K562 (cell line): ENCODE results near the gene DLG3. TPM values are rescaled to one million over a fixed set of nuclear protein-coding genes. Genes with fewer than 3 reads are reported as not detected.

Source experiments
- ATAC-seq: fragments of 200-7000 bp; cut with Tn5 transposase; 3 replicates; pipeline ENCODE4 v1.9.1; 2020; ENCODE audit warnings: moderate library complexity
- BruUV-seq: library from RNA; stranded (reverse); fragments of 400-500 nt; replicated peaks from 2 replicates; lab custom pipeline; 2021; lab: Mats Ljungman, UMichigan
- CTCF ChIA-PET: fragments of 300-600 bp; formaldehyde crosslinking; extraction: SDS; loops from one replicate; lab custom pipeline; 2021; ENCODE audit warnings: low intra/inter-chr PET ratio; lab: Yijun Ruan, JAX
- POLR2A ChIA-PET: fragments of 300-600, 350-650 bp; sonication (Branson Sonifier 250); formaldehyde crosslinking; extraction: SDS; loops from one replicate; lab custom pipeline; 2021; ENCODE audit warnings: antibody characterized with exemption, inconsistent platforms; lab: Yijun Ruan, JAX
- DNase-seq, 4 experiments: peaks; one replicate each; pipeline versions ENCODE4 v3.0.0 to v3.0.0-alpha.2; 2011 to 2018; ENCODE audit warnings: low spot score in 3 of 4, mixed read lengths in 3 of 4; ENCODE audit errors: extremely low read depth in 1 of 4
- FAIRE-seq: peaks from 2 replicates; lab custom pipeline; 2011; peaks lifted over from hg19 to GRCh38; lab: Jason Lieb, UNC
- H2AFZ ChIP-seq: 2 replicates; pipeline ENCODE4 v1.6.0; 2011; ENCODE audit warnings: low read depth, low read length, control low read depth, inconsistent platforms
- H3K27ac ChIP-seq: fragments of 200-600 bp; 3 replicates; pipeline ENCODE4 v1.8.0; 2011; ENCODE audit warnings: low read depth, mild to moderate bottlenecking, control low read depth, inconsistent platforms, low read length, moderate library complexity, mixed read lengths; ENCODE audit errors: extremely low read depth
- H3K27me3 ChIP-seq, 2 experiments: fragments of 300-600 bp in 1 of 2; 2 replicates in 1 of 2; 3 replicates in 1 of 2; pipeline versions ENCODE4 v1.6.0 to v1.8.0; 2011; ENCODE audit warnings: inconsistent platforms in 2 of 2, low read length in 2 of 2, mild to moderate bottlenecking in 1 of 2, mixed read lengths in 1 of 2, moderate library complexity in 1 of 2; ENCODE audit not compliant: control insufficient read depth in 2 of 2, insufficient read depth in 2 of 2
- H3K36me3 ChIP-seq: fragments of 300-600 bp; 3 replicates; pipeline ENCODE4 v1.8.0; 2011; ENCODE audit warnings: mild to moderate bottlenecking, low read length, inconsistent platforms; ENCODE audit not compliant: control insufficient read depth, insufficient read depth
- H3K4me1 ChIP-seq, 2 experiments: fragments of 200-600 bp in 1 of 2; replicated peaks in 1 of 2; 2 replicates in 1 of 2; 3 replicates in 1 of 2; pipeline versions ENCODE4 v1.5.1 to v1.8.0; 2011; ENCODE audit warnings: inconsistent platforms in 2 of 2, low read length in 2 of 2, mild to moderate bottlenecking in 1 of 2, mixed read lengths in 1 of 2, moderate library complexity in 1 of 2; ENCODE audit not compliant: control insufficient read depth in 2 of 2, insufficient read depth in 2 of 2
- H3K4me2 ChIP-seq: 2 replicates; pipeline ENCODE4 v1.6.1; 2011; ENCODE audit warnings: low read length, control low read depth, inconsistent platforms, mixed read lengths; ENCODE audit not compliant: insufficient read depth
- H3K4me3 ChIP-seq: fragments of 200-600 bp; sonication (generic), shearing (Covaris generic); 2 replicates; pipeline ENCODE4 v1.5.1; 2016; ENCODE audit warnings: control low read depth, inconsistent platforms
- H3K79me2 ChIP-seq: fragments of 200-600 bp; 3 replicates; pipeline ENCODE4 v1.8.0; 2011; ENCODE audit warnings: low read length, inconsistent platforms; ENCODE audit not compliant: control insufficient read depth, insufficient read depth
- H3K9ac ChIP-seq, 2 experiments: 2 replicates each; pipeline versions ENCODE4 v1.6.0 to v1.6.1; 2011; ENCODE audit warnings: low read depth in 2 of 2, low read length in 2 of 2, control low read depth in 1 of 2, inconsistent platforms in 1 of 2, mild to moderate bottlenecking in 1 of 2, mixed read lengths in 1 of 2; ENCODE audit not compliant: insufficient read depth in 1 of 2
- H3K9me1 ChIP-seq: one replicate; pipeline ENCODE4 v1.6.0; 2011; ENCODE audit warnings: inconsistent platforms, mild to moderate bottlenecking, low read length, moderate library complexity; ENCODE audit not compliant: control insufficient read depth, insufficient read depth
- H3K9me3 ChIP-seq: replicated peaks from 2 replicates; pipeline ENCODE4 v1.5.1; 2011; ENCODE audit warnings: low read depth, low read length, inconsistent platforms; ENCODE audit not compliant: control insufficient read depth, insufficient read depth
- H4K20me1 ChIP-seq: replicated peaks from 2 replicates; pipeline ENCODE4 v1.6.1; 2011; ENCODE audit warnings: low read length, inconsistent platforms, mixed read lengths; ENCODE audit not compliant: control insufficient read depth, insufficient read depth
- CEBPG ChIP-seq, 3 experiments: fragments of 200-800 bp in 1 of 3; sonication (Bioruptor generic) in 1 of 3; sonication (generic) in 1 of 3; formaldehyde crosslinking in 1 of 3; IDR thresholded peaks in 2 of 3; conservative IDR thresholded peaks in 1 of 3; 2 replicates each; pipeline versions ENCODE4 v1.6.1 to v1.8.0; 2016 to 2022; ENCODE audit warnings: missing compliant biosample characterization in 2 of 3, missing genetic modification characterization in 2 of 3, mild to moderate bottlenecking in 1 of 3, missing genetic modification reagents in 1 of 3
- ILK ChIP-seq: fragments of 450-650 bp; IDR thresholded peaks from 2 replicates; pipeline ENCODE4 v1.6.1; 2016; ENCODE audit warnings: missing genetic modification characterization, low read depth, mild to moderate bottlenecking, missing compliant biosample characterization, moderate library complexity, borderline replicate concordance
- MAFF ChIP-seq: IDR thresholded peaks from 2 replicates; pipeline ENCODE4 v1.6.1; 2012; ENCODE audit warnings: low read length, improper control_type of control experiment
- NCOA1 ChIP-seq: fragments of 450-650 bp; IDR thresholded peaks from 2 replicates; pipeline ENCODE4 v1.6.1; 2016; ENCODE audit warnings: low read depth
- NFIX ChIP-seq: fragments of 250-450 bp; sonication (Bioruptor Pico); IDR thresholded peaks from 2 replicates; pipeline ENCODE4 v1.4.0; 2020; ENCODE audit warnings: low read depth, mild to moderate bottlenecking, moderate library complexity
- SNRNP70 ChIP-seq: fragments of 200-400 bp; formaldehyde crosslinking; optimal IDR thresholded peaks from 2 replicates; pipeline ENCODE3; 2017; ENCODE audit warnings: low read depth, low read length
- ZNF165 ChIP-seq: fragments of 250-450 bp; sonication (Bioruptor Pico); IDR thresholded peaks from 2 replicates; pipeline ENCODE4 v1.4.0; 2020; ENCODE audit warnings: borderline replicate concordance
- ZNF224 ChIP-seq: sonication (generic); formaldehyde crosslinking; IDR thresholded peaks from 2 replicates; pipeline ENCODE4 v1.8.0; 2022; ENCODE audit warnings: mild to moderate bottlenecking, missing genetic modification reagents
- WGBS: fragments of 100-300 bp; shearing (Covaris generic); methylation state at CpG from one replicate; pipeline ENCODE4 v1.1.6; 2016; ENCODE audit warnings: low coverage, mixed read lengths; ENCODE audit not compliant: insufficient coverage; ENCODE audit errors: missing lambda C conversion rate; 5-methylcytosine and 5-hydroxymethylcytosine counted together
- in situ Hi-C: fragments of 300-500 bp; cut with MboI; formaldehyde crosslinking; loops from 4 replicates; pipeline ENCODE4 v1.15.0; 2018; ENCODE audit warnings: inconsistent platforms, mixed read lengths
- intact Hi-C: fragments of 100-400 bp; cut with micrococcal nuclease; formaldehyde crosslinking; loops from 2 replicates; pipeline ENCODE4 v1.14.2; 2022
- polyA plus RNA-seq, 8 experiments: library from polyadenylated mRNA; depleted of rRNA in 4 of 8; stranded (reverse) in 5 of 8; unstranded in 3 of 8; fragments of >200 nt; fragmentation: Nextera tagmentation in 2 of 8; fragmentation: Illumina TruSeq in 1 of 8; extraction: Ambion mirVana in 2 of 8; extraction: Trizol in 1 of 8; gene quantifications; 2 replicates each; pipeline versions ENCODE4 v1.2.1 to v1.2.3, GENCODE V29; 2011 to 2014; ENCODE audit warnings: inconsistent platforms in 1 of 8, missing spikeins in 1 of 8
- total RNA-seq, 7 experiments: library from RNA; depleted of rRNA in 6 of 7; stranded (reverse); fragments of >200 nt in 6 of 7; fragmentation: Illumina TruSeq in 2 of 7; extraction: Trizol in 2 of 7; gene quantifications; 2 replicates each; pipeline versions ENCODE4 v1.2.1 to v1.2.3, GENCODE V29; 2011 to 2021; ENCODE audit warnings: low replicate concordance in 1 of 7
- TF ChIP-seq, protein P1 (sequence below): fragments of 450-650 bp; IDR thresholded peaks from 2 replicates; pipeline ENCODE4 v1.6.1; 2016; ENCODE audit warnings: low read depth
- TF ChIP-seq, protein P2 (sequence below): sonication (generic); formaldehyde crosslinking; IDR thresholded peaks from 2 replicates; pipeline ENCODE4 v1.8.1; 2023; ENCODE audit warnings: missing genetic modification reagents, mild to moderate bottlenecking, borderline replicate concordance

DLG3 gene
- total and polyA plus RNA-seq, 9 of the 15 experiments (the other 6 are each of a cell fraction or from before 2014, with no cell fraction given), result 3.1 to 15.7 (median 8.8) TPM

DNA sequence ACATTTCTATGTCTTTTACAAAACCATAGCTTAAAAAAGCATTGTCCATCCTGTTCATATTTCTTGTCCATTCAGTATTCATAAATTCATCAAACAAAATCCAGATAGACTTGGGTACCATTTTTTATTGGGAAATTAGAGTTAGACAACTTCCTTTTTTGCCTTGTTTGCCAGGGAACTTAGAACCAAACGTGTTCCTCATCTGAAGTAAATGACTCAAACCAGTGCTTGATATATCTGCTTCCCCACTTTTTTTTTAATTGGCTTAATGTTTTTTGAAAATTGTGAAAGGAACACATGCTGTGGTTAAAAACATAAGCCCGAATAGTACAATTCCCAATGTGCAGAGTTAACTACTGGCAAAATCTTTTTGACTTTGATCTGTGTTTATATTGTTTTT, 44.2 kb downstream of the DLG3 start:
- no peaks in the 10 kb centered on the region for H3K36me3 ChIP-seq
- H3K4me3 ChIP-seq, result no peak overlapping the region
- in situ Hi-C loops, result no loop called here
- H3K27me3 ChIP-seq, result no peaks in the 10 kb centered on the region
- POLR2A ChIA-PET, result no interaction called here
- FAIRE-seq (no peak), ATAC-seq (no peak), DNase-seq (no peak)
- H3K9me1 ChIP-seq, result no peaks in the 10 kb centered on the region
- H3K4me2 ChIP-seq, result no peak overlapping the region
- intact Hi-C loops, result no loop called here
- H3K9me3 ChIP-seq, result no peaks in the 10 kb centered on the region
- CTCF ChIA-PET, result no interaction called here
- H3K27ac ChIP-seq, result no peak overlapping the region
- no peak overlapping the region for H2AFZ ChIP-seq
- H4K20me1 ChIP-seq, result no peaks in the 10 kb centered on the region
- no TSS peak for BruUV-seq
- H3K4me1 ChIP-seq, result no peaks in the 10 kb centered on the region
- no peaks in the 10 kb centered on the region for H3K79me2 ChIP-seq
- 22% methylated on average over 2 of the region's 2 CpGs for WGBS
- H3K9ac ChIP-seq, result no peak overlapping the region
- TF ChIP-seq MAFF (no peak), NFIX (CRISPR knock-in tag) (no peak), ZNF165 (CRISPR knock-in tag) (no peak), ZNF224 (CRISPR knock-in tag) (no peak), CEBPG (CRISPR knock-in tag; IDR thresholded peaks at IDR 0.05) (no peak), CEBPG (tag; conservative IDR thresholded peaks at IDR 0.05 in 1 of 2, IDR thresholded peaks at IDR 0.05 in 1 of 2) (no peak), SNRNP70 (no peak), ILK (tag) (no peak), NCOA1 (no peak)
- TF ChIP-seq, protein P1, sequence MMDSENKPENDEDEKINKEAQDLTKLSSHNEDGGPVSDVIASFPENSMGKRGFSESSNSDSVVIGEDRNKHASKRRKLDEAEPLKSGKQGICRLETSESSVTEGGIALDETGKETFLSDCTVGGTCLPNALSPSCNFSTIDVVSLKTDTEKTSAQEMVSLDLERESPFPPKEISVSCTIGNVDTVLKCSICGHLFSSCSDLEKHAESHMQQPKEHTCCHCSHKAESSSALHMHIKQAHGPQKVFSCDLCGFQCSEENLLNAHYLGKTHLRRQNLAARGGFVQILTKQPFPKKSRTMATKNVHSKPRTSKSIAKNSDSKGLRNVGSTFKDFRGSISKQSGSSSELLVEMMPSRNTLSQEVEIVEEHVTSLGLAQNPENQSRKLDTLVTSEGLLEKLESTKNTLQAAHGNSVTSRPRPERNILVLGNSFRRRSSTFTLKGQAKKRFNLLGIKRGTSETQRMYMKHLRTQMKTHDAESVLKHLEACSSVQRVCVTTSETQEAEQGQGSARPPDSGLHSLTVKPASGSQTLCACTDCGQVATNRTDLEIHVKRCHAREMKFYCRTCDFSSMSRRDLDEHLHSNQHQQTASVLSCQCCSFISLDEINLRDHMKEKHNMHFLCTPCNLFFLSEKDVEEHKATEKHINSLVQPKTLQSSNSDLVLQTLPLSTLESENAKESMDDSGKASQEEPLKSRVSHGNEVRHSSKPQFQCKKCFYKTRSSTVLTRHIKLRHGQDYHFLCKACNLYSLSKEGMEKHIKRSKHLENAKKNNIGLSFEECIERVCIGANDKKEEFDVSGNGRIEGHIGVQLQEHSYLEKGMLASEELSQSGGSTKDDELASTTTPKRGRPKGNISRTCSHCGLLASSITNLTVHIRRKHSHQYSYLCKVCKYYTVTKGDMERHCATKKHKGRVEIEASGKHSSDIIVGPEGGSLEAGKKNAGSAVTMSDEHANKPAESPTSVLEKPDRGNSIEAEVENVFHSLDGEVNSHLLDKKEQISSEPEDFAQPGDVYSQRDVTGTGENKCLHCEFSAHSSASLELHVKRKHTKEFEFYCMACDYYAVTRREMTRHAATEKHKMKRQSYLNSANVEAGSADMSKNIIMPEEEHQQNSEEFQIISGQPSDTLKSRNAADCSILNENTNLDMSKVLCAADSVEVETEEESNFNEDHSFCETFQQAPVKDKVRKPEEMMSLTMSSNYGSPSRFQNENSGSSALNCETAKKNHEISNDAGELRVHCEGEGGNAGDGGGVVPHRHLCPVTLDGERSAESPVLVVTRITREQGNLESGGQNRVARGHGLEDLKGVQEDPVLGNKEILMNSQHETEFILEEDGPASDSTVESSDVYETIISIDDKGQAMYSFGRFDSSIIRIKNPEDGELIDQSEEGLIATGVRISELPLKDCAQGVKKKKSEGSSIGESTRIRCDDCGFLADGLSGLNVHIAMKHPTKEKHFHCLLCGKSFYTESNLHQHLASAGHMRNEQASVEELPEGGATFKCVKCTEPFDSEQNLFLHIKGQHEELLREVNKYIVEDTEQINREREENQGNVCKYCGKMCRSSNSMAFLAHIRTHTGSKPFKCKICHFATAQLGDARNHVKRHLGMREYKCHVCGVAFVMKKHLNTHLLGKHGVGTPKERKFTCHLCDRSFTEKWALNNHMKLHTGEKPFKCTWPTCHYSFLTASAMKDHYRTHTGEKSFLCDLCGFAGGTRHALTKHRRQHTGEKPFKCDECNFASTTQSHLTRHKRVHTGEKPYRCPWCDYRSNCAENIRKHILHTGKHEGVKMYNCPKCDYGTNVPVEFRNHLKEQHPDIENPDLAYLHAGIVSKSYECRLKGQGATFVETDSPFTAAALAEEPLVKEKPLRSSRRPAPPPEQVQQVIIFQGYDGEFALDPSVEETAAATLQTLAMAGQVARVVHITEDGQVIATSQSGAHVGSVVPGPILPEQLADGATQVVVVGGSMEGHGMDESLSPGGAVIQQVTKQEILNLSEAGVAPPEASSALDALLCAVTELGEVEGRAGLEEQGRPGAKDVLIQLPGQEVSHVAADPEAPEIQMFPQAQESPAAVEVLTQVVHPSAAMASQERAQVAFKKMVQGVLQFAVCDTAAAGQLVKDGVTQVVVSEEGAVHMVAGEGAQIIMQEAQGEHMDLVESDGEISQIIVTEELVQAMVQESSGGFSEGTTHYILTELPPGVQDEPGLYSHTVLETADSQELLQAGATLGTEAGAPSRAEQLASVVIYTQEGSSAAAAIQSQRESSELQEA, result no peak
- TF ChIP-seq, protein P2, sequence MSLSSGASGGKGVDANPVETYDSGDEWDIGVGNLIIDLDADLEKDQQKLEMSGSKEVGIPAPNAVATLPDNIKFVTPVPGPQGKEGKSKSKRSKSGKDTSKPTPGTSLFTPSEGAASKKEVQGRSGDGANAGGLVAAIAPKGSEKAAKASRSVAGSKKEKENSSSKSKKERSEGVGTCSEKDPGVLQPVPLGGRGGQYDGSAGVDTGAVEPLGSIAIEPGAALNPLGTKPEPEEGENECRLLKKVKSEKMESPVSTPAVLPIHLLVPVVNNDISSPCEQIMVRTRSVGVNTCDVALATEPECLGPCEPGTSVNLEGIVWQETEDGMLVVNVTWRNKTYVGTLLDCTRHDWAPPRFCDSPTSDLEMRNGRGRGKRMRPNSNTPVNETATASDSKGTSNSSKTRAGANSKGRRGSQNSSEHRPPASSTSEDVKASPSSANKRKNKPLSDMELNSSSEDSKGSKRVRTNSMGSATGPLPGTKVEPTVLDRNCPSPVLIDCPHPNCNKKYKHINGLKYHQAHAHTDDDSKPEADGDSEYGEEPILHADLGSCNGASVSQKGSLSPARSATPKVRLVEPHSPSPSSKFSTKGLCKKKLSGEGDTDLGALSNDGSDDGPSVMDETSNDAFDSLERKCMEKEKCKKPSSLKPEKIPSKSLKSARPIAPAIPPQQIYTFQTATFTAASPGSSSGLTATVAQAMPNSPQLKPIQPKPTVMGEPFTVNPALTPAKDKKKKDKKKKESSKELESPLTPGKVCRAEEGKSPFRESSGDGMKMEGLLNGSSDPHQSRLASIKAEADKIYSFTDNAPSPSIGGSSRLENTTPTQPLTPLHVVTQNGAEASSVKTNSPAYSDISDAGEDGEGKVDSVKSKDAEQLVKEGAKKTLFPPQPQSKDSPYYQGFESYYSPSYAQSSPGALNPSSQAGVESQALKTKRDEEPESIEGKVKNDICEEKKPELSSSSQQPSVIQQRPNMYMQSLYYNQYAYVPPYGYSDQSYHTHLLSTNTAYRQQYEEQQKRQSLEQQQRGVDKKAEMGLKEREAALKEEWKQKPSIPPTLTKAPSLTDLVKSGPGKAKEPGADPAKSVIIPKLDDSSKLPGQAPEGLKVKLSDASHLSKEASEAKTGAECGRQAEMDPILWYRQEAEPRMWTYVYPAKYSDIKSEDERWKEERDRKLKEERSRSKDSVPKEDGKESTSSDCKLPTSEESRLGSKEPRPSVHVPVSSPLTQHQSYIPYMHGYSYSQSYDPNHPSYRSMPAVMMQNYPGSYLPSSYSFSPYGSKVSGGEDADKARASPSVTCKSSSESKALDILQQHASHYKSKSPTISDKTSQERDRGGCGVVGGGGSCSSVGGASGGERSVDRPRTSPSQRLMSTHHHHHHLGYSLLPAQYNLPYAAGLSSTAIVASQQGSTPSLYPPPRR, result no peak
